Umbilical cord (tissue), 2 donors: ENCODE data around the gene RALGAPB. TPM values are rescaled to one million over a fixed set of nuclear protein-coding genes. Genes with fewer than 3 reads are reported as not detected.
"Not testable (repeated sequence)": the region's sequence is repeated elsewhere in the genome, so short reads cannot be mapped to it uniquely, and the experiment has no call there.

ENCODE experiments used
- DNase-seq: peaks from one replicate; pipeline ENCODE4 v3.0.0-alpha.2; 2015; ENCODE audit warnings: low spot score
- total RNA-seq: library from RNA; depleted of rRNA; stranded (reverse); fragments of >200 nt; gene quantifications from one replicate; pipeline ENCODE4 v1.2.3, GENCODE V29; 2014; ENCODE audit warnings: low replicate concordance; ENCODE audit not compliant: insufficient read depth

RALGAPB gene
- total RNA-seq, 1 donor from 2014 or later, result 36.4 TPM

GRCh38 chr20:38446441-38447209 is 26.0 kb upstream of the RALGAPB start:
- DNase-seq, result peak; percentile 91

GRCh38 chr20:38447251-38447661 is 25.4 kb upstream of the RALGAPB start:
- no peak for DNase-seq

DNA sequence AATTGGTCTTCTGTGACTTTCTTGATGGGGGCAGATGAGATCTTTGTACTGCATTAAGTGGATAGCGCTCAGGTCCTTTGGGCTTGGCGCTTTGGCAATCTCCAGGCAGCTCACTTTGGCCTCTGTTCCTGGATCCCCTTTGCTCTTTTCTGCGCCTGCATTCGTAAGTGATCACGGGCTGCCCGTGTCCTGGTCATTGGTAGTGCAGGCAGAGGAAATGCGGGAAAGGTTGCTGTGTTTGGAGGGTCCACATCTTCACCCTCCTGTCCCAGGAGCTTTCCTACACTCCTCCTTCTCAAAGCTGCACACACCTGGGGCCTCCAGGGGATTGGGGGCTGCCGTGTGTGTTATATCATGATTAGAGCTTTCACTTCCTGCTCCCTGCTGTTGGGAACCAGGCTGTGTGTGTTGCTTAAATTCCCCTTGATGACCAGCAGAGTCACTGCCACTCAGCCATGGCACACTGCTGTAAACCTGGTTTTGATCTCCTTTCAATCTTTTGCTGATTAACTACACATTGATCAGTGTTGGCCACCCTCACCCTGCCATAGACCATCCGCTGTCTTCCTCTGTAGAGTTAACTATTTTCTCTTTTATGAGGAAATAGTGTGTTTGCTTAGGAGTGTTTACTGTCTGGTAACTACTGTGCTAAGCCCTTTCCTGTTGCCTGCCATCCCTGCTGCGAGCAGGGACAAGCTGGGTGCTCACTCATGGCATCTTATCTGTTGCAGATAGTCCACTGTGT is 24.5 kb upstream of the RALGAPB start:
- no peak for DNase-seq

DNA sequence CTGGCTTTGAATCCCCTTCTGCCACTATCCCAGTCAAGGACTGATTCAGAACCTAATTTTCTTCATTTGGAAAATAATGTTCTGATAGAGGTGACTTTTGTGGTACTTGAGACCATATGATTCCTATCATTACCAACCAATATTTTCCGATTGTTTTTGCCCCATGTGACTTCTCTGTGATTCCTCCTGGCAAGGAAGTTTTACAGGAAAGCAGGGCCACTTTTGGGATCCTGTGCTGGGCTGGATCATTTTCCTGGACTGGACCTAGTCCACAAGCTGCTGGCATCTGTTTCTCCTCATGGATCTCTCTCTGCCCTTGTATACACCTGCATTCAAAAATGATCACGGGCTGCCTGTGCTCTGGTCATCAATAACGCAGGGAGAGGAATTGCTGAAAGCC is 23.6 kb upstream of the RALGAPB start:
- no peak for DNase-seq

DNA sequence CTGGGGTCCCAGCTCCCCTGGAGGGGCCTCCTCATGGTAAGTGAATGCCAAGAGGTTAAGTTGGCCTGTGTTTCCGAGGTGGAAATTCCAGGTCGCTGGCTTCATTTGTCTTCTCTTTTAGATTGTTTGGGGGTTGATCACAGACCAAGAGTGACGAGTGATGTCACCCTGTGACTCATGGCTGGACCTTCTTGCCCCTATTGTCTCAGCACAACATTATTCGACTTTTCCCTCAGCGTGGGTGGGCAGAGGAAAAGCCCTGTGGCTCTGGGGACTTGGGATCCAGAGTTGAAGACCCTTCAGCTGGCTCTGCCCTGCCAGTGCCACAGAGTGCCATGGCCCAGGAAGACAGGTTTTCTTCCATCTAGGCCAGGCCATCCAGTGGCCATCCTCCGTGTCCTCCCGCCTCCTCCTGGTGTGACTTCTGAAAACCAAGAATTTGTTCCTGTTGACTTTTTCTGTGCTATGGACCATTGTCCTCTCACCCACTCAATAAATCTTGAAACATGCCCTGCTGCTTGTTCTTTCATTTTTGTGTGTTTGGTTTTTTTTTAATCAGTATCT is 22.1 kb upstream of the RALGAPB start:
- no peak for DNase-seq

- peak; percentile 20 for DNase-seq
Measured at GRCh38 chr20:38452880-38453624, 19.6 kb upstream of the RALGAPB start.

DNA sequence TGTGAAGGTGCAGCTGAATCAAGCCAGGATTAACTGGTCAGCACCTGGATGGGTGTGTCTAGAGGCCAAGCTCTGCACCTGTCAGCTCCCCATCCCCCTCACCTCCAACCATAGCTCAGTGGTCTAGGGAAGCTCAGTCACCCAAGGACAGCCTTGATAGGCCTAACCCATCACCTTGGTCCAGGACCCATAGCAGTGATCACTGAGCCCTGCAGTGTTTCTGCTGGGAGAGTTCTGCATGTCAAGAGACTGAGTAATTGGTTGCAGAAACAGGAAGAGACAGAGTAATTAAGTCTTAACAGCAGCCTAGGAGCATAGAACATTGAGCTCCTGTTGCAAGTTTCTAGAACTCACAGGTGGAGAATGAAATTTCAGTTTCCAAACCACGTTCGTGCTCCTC is 18.7 kb upstream of the RALGAPB start:
- no peak for DNase-seq

DNA sequence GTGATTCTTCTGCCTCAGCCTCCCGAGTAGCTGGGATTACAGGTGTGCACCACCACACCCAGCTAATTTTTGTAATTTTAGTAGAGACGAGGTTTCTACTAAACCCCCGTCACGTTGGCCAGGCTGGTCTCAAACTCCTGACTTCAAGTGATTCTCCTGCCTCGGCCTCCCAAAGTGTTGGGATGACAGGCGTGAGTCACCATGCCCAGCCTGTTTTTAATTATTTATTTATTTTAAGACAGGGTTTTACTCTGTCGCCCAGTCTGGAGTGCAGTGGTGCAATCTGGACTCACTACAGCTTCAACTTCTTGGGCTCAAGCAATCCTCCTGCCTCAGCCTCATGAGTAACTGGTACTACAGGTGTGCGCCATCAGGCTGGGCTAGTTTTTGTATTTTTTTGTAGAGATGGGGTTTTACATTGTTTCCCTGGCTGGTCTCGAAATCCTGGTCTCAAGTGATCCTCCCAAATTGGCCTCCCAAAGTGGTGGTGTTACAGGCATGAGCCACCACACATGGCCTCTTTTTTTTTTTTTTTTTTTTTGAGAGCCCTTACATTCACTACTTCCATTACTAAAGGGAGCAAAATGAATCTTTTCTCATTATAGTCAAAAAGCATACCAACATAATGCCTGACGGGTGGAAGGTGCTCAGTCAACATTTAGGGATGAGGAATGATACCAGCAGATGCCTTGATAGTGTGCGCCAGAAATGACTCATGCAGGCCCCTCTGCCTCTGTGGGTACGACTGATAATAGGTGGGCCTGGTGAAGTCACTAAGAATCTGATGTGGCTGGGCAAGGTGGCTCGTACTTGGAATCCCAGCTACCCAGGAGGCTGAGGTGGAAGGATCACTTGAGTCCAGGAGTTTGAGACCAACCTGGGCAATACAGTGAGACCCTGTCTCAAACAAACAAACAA is 17.8 kb upstream of the RALGAPB start:
- DNase-seq, result no peak

DNA sequence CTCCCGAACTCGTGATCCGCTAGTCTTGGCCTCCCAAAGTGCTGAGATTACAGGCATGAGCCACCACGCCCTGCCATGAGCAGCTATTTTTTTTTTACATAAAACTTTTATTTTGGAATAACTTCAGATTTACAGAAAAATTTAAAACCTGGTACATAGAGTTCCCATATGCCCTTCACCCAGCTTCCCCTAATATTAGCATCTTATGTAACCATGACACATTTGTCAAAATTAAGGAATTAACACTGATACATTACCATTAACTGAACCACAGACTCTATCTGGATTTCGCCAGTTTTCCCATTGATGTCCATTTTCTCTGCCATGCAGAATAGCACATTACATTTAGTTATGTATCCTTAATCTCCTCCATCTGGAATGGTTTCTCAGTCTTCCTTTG is 14.3 kb upstream of the RALGAPB start:
- DNase-seq, result no peak

DNA sequence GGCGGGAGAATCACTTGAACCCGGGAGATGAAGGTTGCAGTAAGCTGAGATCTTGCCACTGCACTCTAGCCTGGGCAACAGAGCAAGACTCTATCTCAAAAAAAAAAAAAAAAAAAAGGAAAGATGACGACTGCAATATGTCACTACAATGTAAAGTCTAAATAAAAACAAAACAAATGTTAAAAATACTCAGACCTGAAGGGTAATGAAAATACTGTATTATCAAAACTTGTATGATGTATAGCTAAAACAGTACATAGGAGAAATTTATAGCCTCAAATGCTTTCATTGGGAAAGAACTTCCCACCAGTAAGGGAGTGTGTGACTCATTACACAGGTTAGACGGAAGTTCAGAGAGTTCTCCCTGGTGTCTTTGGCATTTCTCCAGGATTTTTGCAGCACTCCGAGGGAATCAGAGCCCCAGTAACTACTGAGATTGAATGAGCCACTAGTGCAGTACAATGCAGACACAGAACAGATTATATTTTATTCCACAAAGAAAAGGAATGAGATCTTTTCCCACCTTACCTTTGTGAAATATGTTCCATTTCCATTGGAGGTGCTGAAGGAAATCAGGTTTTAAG is 12.5 kb upstream of the RALGAPB start:
- peak; percentile 50 for DNase-seq

GRCh38 chr20:38460631-38461030 is 12.0 kb upstream of the RALGAPB start:
- not testable (repeated sequence) for DNase-seq

DNA sequence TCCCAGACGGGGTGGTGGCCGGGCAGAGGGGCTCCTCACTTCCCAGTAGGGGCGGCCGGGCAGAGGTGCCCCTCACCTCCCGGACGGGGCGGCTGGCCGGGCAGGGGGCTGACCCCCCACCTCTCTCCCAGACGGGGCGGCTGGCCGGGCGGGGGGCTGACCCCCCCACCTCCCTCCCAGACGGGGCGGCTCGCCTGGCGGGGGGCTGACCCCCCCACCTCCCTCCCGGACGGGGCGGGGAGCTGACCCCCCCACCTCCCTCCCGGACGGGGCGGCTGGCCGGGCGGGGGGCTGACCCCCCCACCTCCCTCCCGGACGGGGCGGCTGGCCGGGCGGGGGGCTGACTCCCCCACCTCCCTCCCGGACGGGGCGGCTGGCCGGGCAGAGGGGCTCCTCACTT is 11.5 kb upstream of the RALGAPB start:
- not testable (repeated sequence) for DNase-seq

DNA sequence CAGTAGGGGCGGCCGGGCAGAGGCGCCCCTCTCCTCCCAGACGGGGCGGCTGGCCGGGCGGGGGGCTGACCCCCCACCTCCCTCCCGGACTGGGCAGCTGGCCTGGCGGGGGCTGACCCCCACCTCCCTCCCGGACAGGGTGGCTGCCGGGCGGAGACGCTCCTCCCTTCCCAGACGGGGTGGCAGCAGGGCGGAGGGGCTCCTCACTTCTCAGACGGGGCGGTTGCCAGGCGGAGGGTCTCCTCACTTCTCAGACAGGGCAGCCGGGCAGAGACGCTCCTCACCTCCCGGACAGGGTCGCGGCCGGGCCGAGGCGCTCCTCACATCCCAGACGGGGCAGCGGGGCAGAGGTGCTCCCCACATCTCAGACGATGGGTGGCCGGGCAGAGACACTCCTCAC is 11.1 kb upstream of the RALGAPB start:
- not testable (repeated sequence) for DNase-seq

- DNase-seq, result no peak
Measured at GRCh38 chr20:38466171-38466570, 6.5 kb upstream of the RALGAPB start.

DNA sequence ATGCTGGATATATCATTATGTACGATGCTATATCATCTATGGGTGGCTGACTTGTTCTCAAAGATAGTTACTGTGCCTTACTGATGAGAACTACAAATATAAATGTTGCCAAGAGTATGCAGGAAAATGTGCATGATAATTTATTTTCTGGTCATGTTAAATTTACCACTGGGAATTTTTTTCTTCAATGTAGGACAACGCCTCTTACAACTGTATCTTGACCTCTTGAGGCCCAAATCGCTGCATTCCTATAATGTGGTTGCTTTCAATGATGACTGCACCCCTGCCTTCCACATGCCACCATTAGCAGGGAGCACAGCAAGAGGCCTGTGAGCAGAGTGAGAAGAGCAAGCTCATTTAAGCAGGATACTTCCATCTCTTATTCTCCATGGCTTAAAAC is 5.7 kb upstream of the RALGAPB start:
- no peak for DNase-seq

DNA sequence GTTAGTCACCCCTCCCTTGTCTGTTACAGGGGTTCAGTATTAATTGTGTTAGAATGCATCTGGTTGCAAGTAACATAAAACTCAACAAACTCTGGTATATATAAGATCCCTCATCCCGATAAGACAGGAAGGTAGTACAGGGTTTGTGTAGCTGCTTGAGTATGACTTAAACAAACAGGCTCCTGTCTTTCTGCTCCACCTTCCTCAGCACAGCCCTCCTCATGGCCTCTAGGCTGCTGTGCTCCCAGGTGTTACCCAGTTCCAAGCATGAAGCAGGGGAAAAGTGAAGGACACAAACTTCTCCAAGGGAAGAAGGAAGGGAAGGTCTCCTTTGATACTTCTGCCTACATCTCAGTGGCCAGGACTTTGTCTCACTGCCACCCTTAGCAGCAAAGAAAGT is 1.4 kb upstream of the RALGAPB start:
- no peak for DNase-seq

- DNase-seq, result no peak
Measured at GRCh38 chr20:38471987-38472512, 593 bp upstream of the RALGAPB start.

DNA sequence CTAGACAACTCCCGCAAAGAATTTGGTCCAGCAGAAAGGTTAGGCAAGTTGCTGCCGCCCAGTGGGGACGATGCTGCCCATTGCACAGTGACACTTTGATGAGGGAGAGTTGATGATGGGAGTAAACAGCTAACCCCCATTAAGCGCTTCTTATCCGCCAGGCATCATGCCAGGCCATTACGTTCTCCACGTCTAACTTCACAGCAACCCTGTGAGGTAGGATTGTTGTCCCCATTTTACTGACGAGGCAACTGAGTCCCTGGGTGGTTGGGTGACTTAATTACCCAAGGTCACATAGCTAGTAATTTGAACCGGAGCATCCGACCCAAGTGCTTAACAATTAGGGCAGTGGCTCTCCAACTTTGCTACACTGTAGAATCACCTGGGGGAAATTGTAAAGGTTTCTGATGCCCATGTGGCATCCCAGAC is 738 bp downstream of the RALGAPB start:
- no peak for DNase-seq

DNA sequence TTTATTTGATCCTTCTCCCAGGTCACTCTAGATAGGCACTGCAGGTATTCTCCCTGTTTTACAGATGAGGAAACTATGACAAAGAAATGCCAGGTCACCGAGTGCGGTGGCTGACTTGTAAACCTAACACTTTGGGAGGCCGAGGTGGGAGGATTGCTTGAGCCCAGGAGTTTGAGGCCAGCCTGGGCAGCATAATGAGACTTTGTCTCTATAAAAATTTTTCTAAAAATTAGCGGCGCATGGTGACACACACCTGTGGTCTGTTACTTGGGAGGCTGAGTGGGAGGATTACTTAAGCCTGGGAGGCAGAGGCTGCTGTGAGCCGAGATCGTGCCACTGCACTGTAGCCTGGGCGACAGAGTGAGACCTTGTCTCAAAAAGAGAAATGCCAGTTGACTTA is 5.1 kb downstream of the RALGAPB start:
- DNase-seq, result no peak

GRCh38 chr20:38479596-38479995 is 7.0 kb downstream of the RALGAPB start:
- DNase-seq, result no peak
